Measurements from ENCODE around the gene CEP250. TPM values are rescaled to one million over a fixed set of nuclear protein-coding genes. Genes with fewer than 3 reads are reported as not detected.

CEP250 gene
- polyA plus RNA-seq, 10 donors = 21.7 to 35.4 (median 30.2) TPM

GRCh38 chr20:35559042-35559693, 103.8 kb downstream of the CEP250 start:
- no peak for DNase-seq

- no peak for DNase-seq
Measured at GRCh38 chr20:35560105-35560511, 104.7 kb downstream of the CEP250 start.

GRCh38 chr20:35560541-35560940, 105.1 kb downstream of the CEP250 start:
- DNase-seq = no peak

- no peak for DNase-seq
Measured at GRCh38 chr20:35561268-35561667, 105.9 kb downstream of the CEP250 start.

DNA sequence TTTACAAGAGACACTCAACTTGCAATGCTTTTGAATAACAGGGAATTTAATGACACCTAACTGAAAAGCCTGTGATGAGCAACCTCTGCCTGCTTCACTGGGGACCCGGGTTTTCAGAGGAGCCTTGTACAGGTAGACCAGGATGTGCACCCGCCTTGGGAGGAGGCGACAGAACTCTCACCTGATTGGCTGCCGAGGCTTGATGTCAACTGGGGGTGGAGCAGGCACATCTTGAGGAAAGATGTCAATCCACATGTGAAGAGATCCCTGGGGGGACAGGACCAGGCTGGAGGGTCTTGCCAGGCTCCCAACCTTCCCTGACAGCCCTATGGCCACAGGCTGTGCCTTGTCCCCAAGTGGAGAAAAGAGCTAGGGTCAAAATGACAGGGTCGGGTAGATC, 106.3 kb downstream of the CEP250 start:
- no peak for DNase-seq

- DNase-seq = no peak
Measured at GRCh38 chr20:35562541-35563110, 107.2 kb downstream of the CEP250 start.

- no peak for DNase-seq
Measured at GRCh38 chr20:35563834-35564233, 108.4 kb downstream of the CEP250 start.

GRCh38 chr20:35564905-35565304, 109.5 kb downstream of the CEP250 start:
- DNase-seq = no peak

DNA sequence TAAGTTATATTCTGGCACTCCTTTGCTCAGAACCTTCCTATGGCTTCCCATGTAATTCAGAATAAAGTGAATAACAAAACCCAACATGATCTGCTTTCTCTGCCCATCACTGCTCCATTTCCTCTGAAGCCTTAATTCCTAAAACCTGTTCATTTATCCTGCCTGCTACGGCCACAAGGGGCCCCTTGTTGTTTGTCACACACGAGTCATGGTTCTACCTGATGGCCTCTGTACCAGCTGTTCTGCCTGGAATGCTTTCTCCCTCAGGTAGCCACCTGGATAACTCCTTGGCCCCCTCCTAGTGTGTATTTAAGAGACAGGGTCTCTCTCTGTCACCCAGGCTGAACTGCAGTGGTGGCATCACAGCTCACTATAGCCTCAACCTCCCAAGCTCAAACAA, 113.2 kb downstream of the CEP250 start:
- DNase-seq = no peak

Other genes starting within 250 kb of the CEP250 start
- under 1 TPM; 0.25 to 0.59 (median 0.51) TPM for gene MMP24, start 228.9 kb upstream of the CEP250 start, polyA plus RNA-seq (ENCODE audit: insufficient read length in 10 of 10)
- 10 to 100 TPM; 18.9 to 25.9 (median 21.9) TPM for gene MMP24OS, start 177.5 kb upstream of the CEP250 start, polyA plus RNA-seq (ENCODE audit: insufficient read length in 10 of 10)
- 100 to 1,000 TPM in 1 of 10 donors, 10 to 100 TPM in 9; 50.4 to 100 (median 69.3) TPM for gene EIF6, start 170.8 kb upstream of the CEP250 start, polyA plus RNA-seq (ENCODE audit: insufficient read length in 10 of 10)
- gene FAM83C, start 163.2 kb upstream of the CEP250 start, polyA plus RNA-seq (ENCODE audit: insufficient read length in 10 of 10) = 1 to 10 TPM in 2 of 10 donors, not detected in 8; 3.0 to 4.7 TPM
- gene UQCC1, start 43.6 kb upstream of the CEP250 start, polyA plus RNA-seq (ENCODE audit: insufficient read length in 10 of 10) = 10 to 100 TPM; 31.4 to 48.2 (median 41.8) TPM
- under 1 TPM in 9 of 10 donors, not detected in 1; 0.12 to 0.77 (median 0.33) TPM for gene GDF5, start 17.4 kb upstream of the CEP250 start, polyA plus RNA-seq (ENCODE audit: insufficient read length in 10 of 10)
- not detected for gene C20orf173, start 74.1 kb downstream of the CEP250 start, polyA plus RNA-seq (ENCODE audit: insufficient read length in 10 of 10)
- gene ERGIC3, start 86.5 kb downstream of the CEP250 start, polyA plus RNA-seq (ENCODE audit: insufficient read length in 10 of 10) = 100 to 1,000 TPM; 187 to 227 (median 216) TPM
- gene SPAG4, start 160.2 kb downstream of the CEP250 start, polyA plus RNA-seq (ENCODE audit: insufficient read length in 10 of 10) = 1 to 10 TPM; 1.2 to 6.9 (median 2.1) TPM
- 100 to 1,000 TPM in 7 of 10 donors, 10 to 100 TPM in 3; 82.4 to 165 (median 131) TPM for gene CPNE1, start 209.3 kb downstream of the CEP250 start, polyA plus RNA-seq (ENCODE audit: insufficient read length in 10 of 10)
- gene RBM12, start 209.3 kb downstream of the CEP250 start, polyA plus RNA-seq (ENCODE audit: insufficient read length in 10 of 10) = 10 to 100 TPM; 42.0 to 60.9 (median 54.5) TPM
- gene NFS1, start 243.8 kb downstream of the CEP250 start, polyA plus RNA-seq (ENCODE audit: insufficient read length in 10 of 10) = 10 to 100 TPM; 12.6 to 16.9 (median 14.4) TPM
- 10 to 100 TPM; 45.8 to 96.6 (median 63.3) TPM for gene ROMO1, start 243.8 kb downstream of the CEP250 start, polyA plus RNA-seq (ENCODE audit: insufficient read length in 10 of 10)

Measured in muscle of back (tissue), 11 donors.